ENCODE data around the gene UCK1.

The UCK1 gene

DNA sequence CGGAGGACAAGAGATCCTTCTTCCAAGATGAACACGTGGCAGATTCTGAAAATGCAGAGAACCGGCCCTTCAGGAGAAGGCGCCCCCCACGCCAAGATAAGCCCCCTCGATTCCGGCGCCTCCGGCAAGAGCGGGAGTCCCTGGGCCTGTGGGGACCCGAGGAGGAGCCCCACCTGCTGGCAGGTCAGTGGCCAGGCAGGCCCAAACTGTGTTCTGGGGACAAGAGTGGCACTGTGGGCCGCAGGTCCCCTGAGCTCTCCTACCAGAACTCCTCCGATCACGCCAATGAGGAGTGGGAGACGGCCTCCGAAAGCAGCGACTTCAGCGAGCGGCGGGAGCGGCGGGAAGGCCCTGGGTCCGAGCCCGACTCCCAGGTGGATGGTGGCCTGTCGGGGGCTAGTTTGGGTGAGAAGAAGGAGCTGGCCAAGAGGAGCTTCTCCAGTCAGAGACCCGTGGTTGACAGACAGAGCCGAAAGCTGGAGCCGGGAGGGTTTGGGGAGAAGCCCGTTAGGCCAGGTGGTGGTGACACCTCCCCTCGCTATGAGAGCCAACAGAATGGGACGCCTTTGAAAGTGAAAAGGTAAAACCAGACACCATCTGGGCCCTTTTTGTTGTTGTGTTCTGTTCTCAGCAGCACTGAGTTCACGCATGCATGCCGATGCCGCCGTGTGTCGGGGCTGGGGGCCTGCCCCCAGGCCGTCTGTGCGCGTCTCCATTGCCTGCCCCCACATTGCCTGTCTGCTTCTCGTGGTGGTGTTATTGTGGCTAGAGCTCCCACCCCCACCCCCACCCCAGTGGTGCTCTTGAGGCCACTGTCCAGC is 54.9 kb downstream of the UCK1 start:
- no peak for DNase-seq

DNA sequence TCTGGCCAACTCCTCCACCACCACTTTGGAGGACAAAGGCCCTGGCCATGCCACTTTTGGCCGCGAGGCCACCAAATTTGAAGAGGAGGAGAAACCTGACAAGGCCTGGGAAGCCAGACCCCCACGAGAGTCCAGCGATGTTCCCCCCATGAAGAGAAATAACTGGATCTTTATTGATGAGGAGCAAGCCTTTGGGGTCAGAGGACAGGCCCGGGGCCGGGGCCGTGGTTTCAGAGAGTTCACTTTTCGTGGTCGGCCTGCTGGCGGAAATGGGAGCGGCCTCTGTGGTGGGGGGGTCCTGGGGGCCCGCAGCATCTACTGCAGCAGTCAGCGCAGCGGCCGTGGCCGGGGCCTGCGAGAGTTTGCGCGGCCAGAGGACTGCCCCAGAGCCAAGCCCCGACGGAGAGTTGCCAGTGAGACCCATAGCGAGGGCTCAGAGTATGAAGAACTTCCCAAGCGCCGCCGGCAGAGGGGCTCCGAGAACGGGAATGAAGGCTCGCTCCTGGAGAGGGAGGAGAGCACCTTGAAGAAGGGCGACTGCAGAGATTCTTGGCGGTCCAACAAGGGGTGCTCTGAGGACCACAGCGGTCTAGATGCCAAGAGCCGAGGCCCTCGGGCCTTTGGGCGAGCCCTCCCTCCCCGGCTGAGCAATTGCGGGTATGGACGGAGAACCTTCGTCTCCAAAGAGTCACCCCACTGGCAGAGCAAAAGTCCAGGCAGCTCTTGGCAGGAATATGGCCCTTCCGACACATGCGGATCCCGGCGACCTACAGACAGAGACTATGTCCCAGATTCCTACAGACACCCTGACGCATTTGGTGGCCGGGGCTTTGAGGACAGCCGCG is 55.7 kb downstream of the UCK1 start:
- DNase-seq = no peak

GRCh38 chr9:131474711-131475110 is 56.4 kb downstream of the UCK1 start:
- no peak for DNase-seq

- no peak for DNase-seq
These were observed 57.2 kb downstream of the UCK1 start for GRCh38 chr9:131473891-131474290.

Data from T1000 (cell line).